ENCODE measurements around the gene GRM8.

The GRM8 gene

DNA sequence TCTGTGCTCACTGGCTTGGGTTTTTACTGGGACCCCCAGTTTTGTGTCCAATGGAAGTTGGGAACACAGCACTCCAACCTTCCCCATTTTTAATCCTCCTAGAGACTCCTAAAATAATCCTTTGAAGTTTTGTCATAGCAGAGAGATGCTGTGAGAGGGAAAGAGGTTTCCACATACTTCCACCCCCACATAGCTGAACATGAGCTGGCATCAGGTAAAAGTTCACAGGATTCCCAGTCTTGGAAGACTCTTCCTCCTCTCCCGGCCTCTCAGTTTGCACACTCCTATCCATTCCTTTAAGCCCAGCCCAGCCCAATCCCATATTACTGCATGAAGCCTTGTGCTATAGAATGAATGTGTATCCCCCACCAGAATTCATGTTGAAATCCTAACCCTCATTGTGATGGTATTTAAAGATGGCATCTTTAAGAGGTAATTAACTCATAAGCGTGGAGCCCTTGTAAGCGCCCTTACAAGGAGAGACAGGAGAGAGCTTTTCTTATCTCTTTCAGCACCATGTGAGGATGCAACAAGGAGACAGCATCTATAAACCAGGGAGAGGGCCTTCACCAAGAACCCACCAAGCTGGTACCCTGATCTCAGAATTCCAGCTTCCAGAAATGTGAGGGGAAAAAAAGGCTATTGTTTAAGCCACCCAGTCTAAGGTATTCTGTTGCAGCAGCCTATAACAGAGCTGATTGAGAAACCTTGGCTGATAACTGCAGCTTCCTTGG lies 22.4 kb downstream of the GRM8 start:
- DNase-seq (ENCODE audit: low read depth): no peak

DNA sequence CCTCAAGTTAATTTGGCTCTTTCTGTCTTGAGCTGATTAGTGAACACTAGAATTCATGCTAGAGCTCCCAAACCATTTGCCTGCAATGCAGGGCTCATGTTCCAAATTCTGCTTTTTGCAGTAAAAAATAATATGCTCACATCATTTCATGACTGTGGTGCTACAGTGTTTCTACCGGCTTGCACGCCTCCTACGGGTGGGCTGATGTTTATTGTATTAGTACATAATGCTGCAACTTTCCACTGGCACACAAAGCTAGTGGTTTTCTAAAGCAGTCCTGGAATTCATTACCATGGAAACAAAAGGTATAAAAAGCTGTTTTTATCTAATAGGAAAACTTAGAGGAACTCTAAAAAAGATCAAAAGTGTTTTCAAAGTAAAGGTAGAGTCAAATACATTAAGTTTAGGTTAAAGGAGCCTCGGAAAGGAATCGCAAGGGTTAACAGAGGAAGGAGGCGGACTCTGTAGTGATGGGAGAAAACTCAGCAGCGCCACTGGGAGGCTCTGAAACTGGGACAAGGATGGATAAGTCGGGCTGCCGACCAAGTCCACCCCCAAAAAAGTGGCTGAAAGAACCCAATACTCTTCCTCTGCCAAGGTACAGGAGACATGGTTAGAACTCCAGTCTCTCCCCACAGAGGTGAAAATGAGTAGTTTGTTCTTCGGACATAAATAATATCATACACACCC lies 25.9 kb downstream of the GRM8 start:
- DNase-seq (ENCODE audit: low read depth): no peak

DNA sequence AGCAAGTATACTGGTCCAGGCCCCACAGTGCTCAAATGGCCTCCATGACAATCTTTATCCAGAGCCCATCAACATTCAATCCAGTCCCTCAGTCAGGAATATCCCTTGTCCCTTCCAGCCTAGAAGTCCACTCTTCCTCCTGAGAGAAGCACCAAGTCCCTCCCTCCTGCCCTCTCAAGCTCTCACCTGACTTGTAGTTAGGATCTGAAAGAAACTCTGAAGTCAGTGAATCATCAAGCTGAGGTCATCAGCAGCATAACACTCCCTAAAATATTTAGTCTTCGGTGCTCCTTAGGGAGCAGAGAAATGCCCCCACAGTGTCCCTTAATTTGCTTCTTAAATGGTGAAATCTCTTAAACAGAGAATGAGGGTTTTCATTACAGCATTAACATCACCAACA lies 31.0 kb downstream of the GRM8 start:
- DNase-seq (ENCODE audit: low read depth): no peak

DNA sequence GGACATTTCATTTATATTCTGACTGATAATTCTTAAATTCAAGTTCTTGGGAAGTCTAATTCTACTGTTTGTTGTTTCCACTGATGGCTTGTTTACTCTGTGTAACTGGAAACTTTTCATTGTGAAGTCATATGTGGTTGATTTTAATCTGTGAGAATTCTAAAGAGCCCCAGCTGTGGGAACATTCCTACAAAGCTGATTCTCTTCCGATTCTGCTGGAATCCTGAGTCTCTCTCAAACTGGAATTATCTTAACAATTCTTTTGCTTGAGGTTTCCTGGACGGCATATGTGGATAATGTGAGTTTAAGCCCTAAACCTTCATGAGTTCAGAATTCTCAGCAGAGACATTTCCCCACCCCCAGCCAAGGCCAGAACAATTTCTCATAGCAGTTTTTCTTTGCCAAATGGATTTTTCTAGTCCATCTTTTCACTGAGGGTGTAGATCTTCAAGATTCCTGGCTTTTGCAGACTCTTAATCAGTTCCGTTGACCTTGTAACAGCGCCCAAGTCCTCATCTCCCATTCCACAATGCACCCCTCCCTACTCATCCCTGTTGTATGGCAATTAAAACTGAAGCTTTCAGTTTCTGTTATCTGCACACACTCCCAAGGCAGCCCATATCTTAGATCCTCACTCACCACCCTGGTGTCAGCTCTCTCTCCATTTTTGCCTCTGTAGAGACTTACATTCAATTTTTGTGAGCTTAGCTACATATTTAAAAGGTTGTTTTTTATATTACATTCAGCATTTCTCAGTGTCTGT lies 37.6 kb downstream of the GRM8 start:
- DNase-seq (ENCODE audit: low read depth): no peak

DNA sequence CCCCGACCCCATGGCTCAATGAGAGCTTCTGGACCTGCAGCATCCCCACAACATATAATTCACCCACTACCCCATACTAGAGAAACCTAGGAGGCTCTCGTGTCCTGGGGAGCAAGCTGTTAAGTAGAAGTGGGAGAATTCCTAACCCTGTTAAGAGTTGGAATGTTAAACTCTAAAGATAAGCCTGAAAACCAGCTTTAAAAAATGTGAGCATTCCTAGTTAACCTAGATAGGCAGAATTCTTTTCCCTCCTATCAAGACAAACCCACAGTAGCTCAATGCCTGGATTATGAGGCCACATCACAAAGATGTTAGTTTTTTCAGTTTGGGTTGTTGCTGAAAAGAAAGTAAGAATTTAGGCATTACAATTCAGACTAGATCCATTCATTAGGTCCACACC lies 42.9 kb downstream of the GRM8 start:
- DNase-seq (ENCODE audit: low read depth): no peak

DNA sequence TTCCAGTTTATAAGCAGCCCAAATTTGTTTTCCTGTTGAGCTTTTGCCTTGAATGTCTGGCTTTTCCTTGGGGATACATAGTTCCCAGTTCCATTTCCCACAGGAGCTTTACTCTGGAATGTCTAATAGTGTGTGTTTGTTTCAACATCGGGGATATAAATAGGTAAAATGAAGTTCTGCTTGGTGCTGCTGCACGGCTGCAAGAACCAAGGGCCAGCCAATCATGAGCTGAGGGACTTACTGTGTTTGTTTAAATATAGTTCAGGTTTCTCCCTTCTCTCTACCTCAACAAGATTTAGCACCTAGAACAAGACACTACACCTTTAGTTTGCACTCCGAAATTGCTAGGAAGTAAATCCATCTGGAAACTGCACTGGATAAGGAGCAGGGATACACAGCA lies 43.9 kb downstream of the GRM8 start:
- DNase-seq (ENCODE audit: low read depth): no peak

DNA sequence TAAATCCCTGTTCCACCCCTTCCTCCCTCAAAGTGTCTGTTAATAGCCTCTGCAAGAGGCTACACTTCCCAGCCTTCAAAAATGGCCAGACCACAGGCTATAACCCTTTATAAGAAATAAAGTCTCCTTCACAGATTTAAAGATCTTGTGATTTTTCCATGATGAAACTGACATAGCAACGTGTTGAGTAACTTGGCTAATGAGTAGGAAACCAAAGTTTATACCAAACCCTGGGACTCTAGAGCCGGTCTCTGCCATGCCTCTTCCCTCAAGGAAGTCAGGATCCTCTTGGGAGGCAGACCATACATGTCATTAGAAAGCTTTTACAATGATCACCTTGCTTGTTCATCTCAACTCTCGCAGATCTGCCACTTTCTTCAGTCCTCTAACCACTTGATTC lies 44.4 kb downstream of the GRM8 start:
- DNase-seq (ENCODE audit: low read depth): no peak

DNA sequence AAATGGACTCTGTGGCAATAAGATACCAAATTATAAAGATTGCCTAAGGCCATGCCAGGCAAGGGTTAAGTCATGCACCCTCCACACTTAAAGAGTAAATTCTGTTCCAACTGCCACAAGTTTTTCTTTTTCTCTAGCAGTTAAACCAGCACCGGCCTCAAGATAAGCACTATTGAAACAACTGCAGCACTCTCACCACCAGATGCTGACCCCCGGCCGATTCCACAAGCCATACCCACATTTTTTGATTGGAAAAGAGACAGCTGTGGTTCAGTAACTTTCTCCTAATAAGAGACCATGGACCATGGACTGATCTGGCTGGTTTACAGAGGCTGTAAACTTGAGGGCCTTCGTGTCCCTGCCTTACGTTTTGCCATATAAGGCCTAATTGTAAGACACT lies 44.9 kb downstream of the GRM8 start:
- DNase-seq (ENCODE audit: low read depth): no peak

DNA sequence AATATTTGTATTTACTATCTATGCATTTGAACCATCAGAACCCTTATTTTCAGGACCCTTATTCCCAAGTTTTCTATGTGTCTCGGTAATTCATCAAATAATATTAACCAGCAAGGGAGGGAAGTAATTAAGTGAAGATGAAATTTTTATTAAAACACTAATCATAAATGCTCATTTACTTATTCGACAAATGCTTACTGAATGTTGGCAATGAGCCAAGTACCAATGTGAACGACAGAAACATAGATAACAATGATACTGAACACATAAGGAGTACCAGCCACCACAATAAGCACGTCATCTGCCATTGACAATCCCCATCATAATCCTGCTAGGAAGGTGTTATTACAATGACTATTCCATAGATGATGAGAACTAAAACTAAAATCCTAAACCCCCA lies 45.5 kb downstream of the GRM8 start:
- DNase-seq (ENCODE audit: low read depth): no peak

DNA sequence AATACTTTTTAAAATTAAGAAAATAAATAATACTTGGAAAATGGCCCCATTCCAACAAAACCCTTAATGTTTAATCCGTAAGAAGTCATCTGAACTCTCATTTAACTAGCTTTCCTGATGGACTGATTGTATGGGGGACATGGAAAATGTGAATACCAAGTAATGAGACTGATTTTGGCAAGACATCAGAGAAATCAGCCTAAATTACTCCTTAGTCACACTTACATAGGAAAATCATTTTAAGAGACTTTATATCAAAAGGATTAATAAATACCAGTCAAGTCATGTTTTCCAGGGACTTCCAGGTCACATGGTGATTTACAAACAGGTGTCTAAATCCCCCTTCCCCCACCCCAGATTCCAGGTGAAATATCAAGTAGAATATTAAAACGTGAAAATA lies 58.2 kb downstream of the GRM8 start:
- DNase-seq (ENCODE audit: low read depth): no peak

DNA sequence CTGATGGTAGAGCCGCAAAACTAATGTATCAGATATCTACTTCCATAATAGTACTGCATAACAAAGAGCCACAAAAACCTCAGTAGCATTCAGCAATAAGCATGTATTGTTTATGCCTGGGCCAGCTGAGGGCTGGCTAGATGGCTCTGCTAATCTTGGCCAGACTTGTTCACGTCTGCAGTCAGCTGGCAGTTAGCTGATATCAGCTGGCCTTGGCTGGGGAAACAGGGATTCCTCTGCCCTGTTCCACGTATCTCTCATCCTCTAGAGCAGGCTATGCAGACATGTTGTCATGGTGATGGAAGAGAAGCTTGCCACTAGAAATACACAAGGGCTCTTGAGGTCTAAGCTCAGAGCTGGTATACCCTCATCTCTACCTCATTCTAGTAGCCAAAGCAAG lies 62.9 kb downstream of the GRM8 start:
- no peak for DNase-seq (ENCODE audit: low read depth)

DNA sequence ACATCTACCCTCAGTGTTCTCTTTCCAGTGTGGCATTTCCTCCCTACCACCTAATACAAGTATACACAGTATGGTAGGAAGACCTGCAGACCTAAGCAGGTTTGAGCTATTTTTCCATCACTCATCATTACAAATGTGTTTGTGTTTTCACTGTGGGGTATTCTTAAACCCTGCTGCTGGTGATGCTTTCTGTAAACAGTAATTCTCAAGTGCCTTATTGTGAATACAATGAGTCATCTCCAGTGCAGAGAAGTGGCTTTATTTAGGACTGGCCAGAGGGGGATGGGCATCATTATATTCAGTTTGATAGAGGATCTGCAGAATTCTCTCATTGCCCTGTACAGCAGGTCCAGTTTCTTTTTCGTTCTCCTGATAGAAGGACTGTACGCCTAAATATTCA lies 63.7 kb downstream of the GRM8 start:
- no peak for DNase-seq (ENCODE audit: low read depth)

DNA sequence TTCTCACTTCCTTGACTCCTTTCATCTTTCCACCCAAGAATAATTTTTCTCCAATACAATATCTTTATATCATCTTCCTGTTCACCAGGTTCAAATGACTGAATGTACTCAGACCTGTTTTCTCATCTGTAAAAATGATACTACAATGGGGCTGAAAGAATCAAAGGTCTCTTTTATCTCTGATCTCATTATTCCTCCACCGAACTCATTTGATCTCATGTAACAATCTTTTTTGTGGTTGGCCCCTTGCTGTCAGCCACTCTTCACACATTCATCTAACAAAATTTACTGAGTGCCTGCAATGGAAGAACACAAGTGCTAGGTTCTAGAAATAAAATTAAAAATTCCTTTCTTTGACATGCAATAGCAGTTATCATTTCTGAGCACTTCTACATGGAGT lies 65.0 kb downstream of the GRM8 start:
- no peak for DNase-seq (ENCODE audit: low read depth)

DNA sequence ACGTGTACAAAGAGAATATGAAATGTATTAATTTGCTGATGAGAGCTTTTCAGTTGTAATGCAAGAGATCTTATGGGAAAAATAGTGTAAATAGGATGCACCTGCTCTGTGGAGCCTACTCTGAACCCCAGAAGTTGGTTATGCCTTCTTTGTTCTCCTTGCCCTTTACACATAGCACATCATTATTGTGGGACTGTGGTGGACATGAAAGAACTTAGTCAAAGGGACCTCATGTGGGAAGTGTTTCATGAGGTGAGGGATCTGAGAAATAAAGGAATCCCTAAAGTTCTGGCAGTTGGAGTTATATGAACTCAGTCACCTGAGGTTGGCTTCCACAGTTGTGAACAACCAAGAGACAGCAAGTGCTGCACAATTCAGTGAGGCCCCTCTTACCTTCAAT lies 66.1 kb downstream of the GRM8 start:
- no peak for DNase-seq (ENCODE audit: low read depth)

DNA sequence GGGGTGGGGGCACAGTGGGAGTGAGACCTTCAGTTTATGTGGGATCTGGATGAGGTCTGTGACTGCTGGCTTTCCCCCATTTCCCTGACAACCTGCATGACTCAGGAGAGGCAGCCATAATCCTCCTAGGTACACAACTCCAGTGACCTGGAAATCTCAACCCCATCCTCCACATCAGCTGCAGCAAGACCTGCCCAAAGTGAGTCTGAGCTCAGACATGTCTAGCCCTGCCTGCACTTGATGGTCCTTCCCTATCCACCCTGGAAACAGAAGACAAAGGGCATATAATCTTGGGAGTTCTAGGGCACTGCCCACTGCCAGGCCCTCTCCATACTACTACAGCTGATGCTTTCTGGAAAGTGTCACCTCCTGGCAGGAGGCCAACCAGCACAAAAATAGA lies 75.6 kb downstream of the GRM8 start:
- DNase-seq (ENCODE audit: low read depth): no peak

DNA sequence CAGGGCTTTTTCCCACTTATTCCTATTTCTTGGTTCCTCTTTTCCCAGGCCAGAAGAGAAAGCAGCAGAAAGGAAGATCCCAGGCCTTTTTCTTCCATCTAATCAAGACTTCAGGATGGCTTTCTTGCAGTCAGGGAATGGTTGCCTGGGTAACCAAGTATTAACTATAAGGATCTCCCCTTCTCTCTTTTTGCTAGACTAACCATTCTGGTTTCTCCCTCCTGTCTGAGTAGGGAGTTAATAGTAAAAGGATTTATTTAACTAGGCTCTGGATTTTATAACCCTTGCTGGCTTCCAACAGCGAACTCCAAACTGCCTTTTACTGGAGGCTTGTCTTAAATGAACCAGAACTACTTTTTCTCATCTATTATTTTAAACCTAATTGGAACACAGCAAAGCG lies 90.4 kb downstream of the GRM8 start:
- no peak for DNase-seq (ENCODE audit: low read depth)

DNA sequence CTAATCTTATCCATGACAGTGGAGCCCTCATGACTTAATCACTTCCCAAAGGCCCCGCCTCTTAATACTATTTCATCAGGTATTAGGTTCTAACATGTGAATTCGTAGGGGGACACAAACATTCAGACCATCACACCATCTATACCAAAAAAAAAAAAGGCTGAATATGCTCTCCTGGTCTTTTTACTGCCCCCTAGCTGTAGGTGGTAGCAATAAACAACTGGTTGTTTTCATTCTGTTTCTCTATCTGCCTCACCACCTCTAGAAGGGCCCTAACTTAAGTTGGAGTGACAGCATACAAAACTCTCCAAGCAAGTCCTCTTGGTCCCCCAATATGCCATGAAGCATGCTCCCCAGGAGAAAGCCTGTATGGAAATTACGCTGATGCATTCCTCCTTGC lies 94.1 kb downstream of the GRM8 start:
- DNase-seq (ENCODE audit: low read depth): no peak

DNA sequence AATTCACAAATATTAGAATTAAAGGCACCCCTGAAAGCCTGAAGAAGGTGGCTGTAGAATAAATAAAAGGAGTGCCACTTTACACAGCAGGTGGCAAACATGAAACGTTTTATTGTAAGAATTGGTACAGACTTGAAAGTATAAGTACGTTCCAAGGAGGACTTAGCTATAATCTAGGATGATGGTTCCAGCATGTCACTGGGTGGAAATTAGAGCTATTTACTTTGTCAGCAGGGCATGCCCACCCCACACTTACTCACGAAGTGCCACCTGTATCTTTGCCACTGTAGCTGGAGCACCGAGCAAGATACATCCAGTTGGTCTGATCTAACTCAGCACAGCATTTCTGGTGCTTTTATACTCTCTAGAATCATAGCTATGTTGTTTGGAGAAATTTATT lies 97.8 kb downstream of the GRM8 start:
- DNase-seq (ENCODE audit: low read depth): no peak

DNA sequence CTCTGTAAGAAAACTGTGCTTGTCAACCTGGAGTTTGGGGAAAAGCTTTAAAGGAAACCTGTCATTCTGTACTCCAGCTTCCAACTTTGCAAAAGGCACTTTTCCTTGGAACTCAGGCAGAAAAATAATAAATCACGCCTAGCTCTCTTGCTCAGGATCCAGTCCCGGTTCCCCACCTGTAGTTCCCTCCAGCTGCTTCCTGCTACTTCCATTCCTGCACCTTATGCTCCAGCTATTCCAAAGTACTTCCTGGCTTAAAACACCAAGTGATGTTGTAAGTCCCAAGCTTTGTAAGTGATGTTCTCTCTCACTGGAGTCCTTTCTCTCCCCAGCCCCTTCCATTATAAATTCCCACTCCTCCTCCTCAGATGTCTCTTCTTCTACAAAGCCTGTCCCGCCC lies 98.6 kb downstream of the GRM8 start:
- no peak for DNase-seq (ENCODE audit: low read depth)

DNA sequence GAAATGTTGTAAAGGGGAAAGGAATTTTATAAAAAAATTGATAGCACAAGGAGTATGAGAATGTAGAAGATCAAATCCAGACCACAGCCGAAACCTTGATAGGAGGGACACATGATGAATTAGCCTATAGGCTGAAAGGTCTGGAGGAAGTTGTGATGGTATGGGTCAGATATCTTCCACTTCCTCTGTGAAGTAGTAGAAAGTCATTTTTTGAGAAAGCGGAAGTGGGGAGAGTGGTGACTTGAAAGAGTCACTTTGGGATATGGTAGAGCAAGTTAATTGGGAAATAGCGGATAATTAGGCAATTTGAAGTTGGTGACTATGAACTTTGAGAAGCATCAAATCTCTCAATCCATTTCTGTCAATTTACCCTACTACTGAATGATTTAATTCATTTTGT lies 99.4 kb downstream of the GRM8 start:
- DNase-seq (ENCODE audit: low read depth): no peak

DNA sequence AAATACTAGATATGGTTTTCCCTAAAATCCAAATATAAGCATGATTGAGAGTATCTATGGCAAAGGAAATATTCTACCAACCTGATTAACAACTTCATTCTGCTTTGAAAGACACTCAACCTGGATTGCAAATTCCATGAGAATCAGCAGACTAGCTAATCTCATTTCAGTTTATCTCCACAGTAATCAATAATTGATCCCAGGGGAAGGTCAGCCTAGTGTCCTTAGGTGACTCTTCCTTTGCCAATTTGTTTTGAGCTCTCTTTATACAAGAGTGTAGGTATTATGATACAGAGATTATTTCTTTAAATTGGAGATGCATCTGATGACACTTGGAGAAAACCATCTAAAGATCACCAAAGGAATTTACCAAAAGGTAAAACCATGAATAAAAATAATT lies 100.3 kb downstream of the GRM8 start:
- DNase-seq (ENCODE audit: low read depth): no peak

DNA sequence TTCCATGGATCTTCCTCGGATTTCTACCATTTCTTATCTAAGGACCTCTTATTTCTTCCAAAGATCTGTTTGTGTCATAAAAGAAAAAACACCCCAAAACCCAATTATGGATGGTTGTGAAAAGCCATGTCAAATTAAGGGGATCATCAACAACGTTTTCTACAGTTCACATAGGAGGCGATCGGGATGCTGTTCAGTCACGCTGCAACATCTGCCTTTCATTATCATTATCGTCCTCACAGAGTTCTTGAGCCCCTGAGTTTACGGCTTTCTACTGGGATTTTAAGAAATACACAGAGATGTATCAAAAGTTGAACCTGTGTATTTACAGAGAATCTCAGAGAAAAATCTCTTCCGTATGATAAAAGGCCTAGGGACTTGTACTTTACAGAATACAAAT lies 101.4 kb downstream of the GRM8 start:
- no peak for DNase-seq (ENCODE audit: low read depth)

DNA sequence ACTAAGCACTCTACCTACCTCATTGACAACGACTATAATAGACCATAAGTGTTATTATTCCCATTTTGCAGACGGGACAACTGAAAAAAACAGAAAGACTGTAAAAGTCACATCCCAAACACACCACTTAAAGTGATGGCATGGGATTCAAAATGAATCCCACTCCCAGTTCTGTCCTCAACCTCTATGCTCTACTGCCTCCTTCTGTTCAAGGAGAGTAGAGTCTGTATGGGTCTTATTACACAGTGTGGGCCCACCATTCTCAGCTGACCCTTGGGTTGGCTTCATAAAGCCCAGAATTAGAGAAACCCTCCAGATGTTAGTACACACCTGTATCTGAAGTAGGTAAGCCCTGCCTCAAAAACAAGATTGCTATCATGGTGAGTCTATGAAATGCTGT lies 102.2 kb downstream of the GRM8 start:
- no peak for DNase-seq (ENCODE audit: low read depth)

Data from stimulated activated CD8-positive, alpha-beta memory T cell treated with anti-CD3 and anti-CD28 coated beads, Interleukin-12 subunit alpha, Interleukin-12 subunit beta, amount 100 ng/mL, for 4 hours (primary cell).